Right lobe of liver (tissue), 4 donors: ENCODE results near the gene TAS2R60.

ENCODE experiments used
- POLR2A ChIP-seq: fragments of 450-650 bp; IDR thresholded peaks from one replicate; pipeline ENCODE4 v1.6.1; 2017; ENCODE audit warnings: antibody characterized with exemption, mild to moderate bottlenecking
- TF ChIP-seq, protein P1 (sequence below), 4 donors: fragments of 200-600 bp in 3 of 4; fragments of 450-650 bp in 1 of 4; IDR thresholded peaks; one replicate each; pipeline versions ENCODE4 v1.5.1 to v1.8.0; 2016 to 2022; ENCODE audit warnings: antibody characterized with exemption in 4 of 4, mild to moderate bottlenecking in 2 of 4
- donor health status: DM: no; HTN: no; CAD: no.
- donor health status: DM: no; HTN: no; CAD: no.
- donor health status: DM: no; HTN: yes; CAD: no.

DNA sequence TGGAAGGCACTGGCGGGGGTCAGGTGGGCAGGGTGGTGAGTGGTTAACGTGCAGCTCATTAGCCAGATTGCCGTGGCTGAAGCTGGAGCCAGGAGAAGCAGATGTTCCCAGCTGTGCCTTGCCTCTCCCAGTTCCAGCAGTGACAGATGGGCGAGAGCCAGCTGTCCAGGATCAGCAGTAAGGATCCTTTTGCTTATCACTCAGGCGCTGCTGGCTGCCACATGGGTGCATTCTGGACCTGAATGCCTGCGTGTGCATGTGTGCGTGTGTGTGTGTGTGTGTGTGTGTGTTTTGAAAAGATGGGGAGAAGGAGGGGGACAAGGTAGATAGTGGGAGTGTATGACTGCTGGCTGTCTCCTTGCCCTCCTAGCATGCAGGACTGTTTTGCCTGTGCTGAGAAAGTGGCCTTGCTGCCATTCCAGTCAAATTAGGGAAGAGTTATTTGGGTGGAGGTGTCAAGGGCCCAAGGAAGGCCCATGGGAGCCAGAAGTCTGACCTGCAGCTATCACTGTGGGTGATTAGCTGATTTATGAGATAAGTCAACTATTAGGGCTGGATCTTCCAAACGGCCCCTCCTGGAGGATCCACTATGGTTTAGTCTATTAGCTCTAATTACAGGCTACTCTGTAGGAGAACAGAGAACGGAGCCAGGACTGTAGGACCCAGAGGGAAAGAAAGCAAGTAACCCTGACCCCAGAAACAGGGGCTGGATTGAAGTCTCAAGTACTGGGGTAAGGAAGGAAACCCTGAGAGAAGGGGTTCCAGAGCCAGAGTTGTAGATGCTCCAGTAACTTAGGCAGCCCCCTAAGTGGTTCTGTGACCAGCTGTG lies 37.9 kb upstream of the TAS2R60 start:
- no peak for TF ChIP-seq POLR2A
- TF ChIP-seq, protein P1, sequence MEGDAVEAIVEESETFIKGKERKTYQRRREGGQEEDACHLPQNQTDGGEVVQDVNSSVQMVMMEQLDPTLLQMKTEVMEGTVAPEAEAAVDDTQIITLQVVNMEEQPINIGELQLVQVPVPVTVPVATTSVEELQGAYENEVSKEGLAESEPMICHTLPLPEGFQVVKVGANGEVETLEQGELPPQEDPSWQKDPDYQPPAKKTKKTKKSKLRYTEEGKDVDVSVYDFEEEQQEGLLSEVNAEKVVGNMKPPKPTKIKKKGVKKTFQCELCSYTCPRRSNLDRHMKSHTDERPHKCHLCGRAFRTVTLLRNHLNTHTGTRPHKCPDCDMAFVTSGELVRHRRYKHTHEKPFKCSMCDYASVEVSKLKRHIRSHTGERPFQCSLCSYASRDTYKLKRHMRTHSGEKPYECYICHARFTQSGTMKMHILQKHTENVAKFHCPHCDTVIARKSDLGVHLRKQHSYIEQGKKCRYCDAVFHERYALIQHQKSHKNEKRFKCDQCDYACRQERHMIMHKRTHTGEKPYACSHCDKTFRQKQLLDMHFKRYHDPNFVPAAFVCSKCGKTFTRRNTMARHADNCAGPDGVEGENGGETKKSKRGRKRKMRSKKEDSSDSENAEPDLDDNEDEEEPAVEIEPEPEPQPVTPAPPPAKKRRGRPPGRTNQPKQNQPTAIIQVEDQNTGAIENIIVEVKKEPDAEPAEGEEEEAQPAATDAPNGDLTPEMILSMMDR (IDR thresholded peaks at IDR 0.05) = no peak
